GM21825 (cell line): ENCODE data around the gene H6PD.

Experiments used
- ATAC-seq: cut with Tn5 transposase; IDR thresholded peaks from one replicate; pipeline ENCODE4 v1.9.1; 2021; ENCODE audit warnings: mild to moderate bottlenecking, moderate library complexity; ENCODE audit not compliant: unreplicated experiment

H6PD gene

GRCh38 chr1:9240914-9241820, 6.6 kb downstream of the H6PD start:
- ATAC-seq: no peak

GRCh38 chr1:9241891-9242290, 7.3 kb downstream of the H6PD start:
- ATAC-seq: no peak

- ATAC-seq: no peak
Measured at GRCh38 chr1:9242338-9242969, 7.9 kb downstream of the H6PD start.

- no peak for ATAC-seq
Measured at GRCh38 chr1:9243066-9243739, 8.6 kb downstream of the H6PD start.

GRCh38 chr1:9244501-9245229, 10.1 kb downstream of the H6PD start:
- ATAC-seq: no peak

GRCh38 chr1:9245230-9245619, 10.7 kb downstream of the H6PD start:
- ATAC-seq: no peak

- ATAC-seq: no peak
Measured at GRCh38 chr1:9245661-9246060, 11.1 kb downstream of the H6PD start.

GRCh38 chr1:9246215-9246614, 11.6 kb downstream of the H6PD start:
- ATAC-seq: no peak

- ATAC-seq: no peak
Measured at GRCh38 chr1:9246841-9247785, 12.5 kb downstream of the H6PD start.

- ATAC-seq: no peak
Measured at GRCh38 chr1:9247894-9248293, 13.3 kb downstream of the H6PD start.

- no peak for ATAC-seq
Measured at GRCh38 chr1:9248341-9249262, 14.0 kb downstream of the H6PD start.

- no peak for ATAC-seq
Measured at GRCh38 chr1:9249263-9249533, 14.6 kb downstream of the H6PD start.

GRCh38 chr1:9249534-9250410, 15.2 kb downstream of the H6PD start:
- ATAC-seq: no peak

- ATAC-seq: no peak
Measured at GRCh38 chr1:9250411-9251381, 16.1 kb downstream of the H6PD start.

- no peak for ATAC-seq
Measured at GRCh38 chr1:9251501-9251900, 16.9 kb downstream of the H6PD start.

GRCh38 chr1:9253004-9253403, 18.4 kb downstream of the H6PD start:
- no peak for ATAC-seq

- no peak for ATAC-seq
Measured at GRCh38 chr1:9253453-9254105, 19.0 kb downstream of the H6PD start.
